GM21515 (cell line): ENCODE results near the gene CD99L2.
"Not testable (repeated sequence)": the region's sequence is repeated elsewhere in the genome, so short reads cannot be mapped to it uniquely, and the experiment has no call there.

Source experiments
- ATAC-seq: cut with Tn5 transposase; IDR thresholded peaks from one replicate; pipeline ENCODE4 v1.9.1; 2021; ENCODE audit not compliant: unreplicated experiment

CD99L2 gene

DNA sequence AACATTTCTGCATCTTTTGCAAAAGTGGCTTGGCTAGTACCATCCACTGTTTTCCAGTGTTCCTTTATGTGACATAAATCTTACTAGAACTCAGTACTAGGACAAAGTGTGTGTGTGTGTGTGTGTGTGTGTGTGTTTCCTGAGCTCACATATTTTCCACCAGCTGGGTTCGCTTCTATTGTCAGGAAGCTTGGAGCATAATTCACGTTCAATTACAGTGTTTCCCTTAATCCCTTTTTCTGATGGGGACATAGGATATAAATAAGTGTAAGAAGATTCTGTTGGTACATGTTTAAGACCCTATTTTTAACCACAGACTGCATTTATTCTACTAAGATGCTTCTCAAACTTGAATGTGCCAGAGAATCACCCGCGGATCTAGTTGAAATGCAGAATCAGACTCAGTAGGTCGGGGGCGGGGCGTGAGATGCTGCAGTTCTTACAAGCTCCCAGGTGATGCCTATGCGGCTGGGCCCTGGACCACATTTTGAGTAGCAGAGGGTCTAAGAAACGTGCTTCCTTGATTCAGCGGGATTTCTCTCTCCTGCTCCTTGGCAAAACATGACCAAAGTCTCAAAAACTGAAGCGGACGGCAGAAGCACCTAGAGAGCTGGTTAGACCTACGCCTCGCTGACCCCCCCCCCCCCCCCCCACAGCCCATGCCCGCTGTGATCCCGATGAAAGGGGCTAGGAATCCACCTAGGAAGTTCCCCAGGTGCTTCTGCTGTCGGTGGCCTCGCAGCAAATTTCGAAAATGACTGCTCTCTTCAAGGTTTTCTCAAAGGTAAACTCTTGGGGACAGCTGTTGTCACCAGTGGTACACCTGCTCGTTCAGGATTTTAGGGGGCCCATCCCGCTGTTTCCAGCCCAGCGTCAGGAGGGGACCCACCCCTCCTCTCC is 797 bp downstream of the CD99L2 start:
- no peak for ATAC-seq

DNA sequence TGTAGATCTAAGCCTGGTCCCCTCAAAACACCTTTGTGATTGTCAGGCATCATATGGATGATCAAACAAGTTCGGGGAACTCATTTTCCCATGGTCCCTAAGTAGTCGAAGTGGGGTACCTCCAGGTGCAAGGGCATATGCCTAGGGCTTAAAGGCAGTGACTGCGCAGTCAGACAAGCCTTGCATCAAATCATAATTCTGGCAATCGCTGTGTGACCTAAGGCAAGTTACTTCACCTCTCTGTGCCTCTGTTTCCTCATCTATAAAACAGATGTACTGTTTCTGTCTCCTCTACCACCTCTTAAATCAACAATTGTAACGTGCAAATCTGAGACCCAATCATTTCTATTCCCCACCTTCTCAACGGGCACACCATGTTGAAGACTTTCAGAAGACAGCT is 1.8 kb downstream of the CD99L2 start:
- no peak for ATAC-seq

DNA sequence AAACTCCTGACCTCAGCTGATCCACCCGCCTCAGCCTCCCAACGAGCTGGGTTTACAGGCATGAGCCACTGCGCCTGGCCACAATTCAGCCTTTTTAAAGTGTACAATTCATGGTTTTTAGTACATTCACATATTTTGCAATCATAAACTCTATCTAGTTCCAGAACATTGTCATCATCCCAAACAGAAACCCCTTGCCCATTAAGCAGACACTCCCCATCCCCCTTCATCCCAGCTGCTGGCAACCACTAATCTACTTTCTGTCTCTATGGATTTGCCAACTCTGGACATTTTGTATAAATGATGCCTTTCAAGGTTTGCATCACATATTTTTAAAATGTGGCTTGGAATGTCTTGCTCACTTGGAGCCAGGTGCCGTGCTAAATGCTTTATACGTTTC is 4.5 kb downstream of the CD99L2 start:
- no peak for ATAC-seq

DNA sequence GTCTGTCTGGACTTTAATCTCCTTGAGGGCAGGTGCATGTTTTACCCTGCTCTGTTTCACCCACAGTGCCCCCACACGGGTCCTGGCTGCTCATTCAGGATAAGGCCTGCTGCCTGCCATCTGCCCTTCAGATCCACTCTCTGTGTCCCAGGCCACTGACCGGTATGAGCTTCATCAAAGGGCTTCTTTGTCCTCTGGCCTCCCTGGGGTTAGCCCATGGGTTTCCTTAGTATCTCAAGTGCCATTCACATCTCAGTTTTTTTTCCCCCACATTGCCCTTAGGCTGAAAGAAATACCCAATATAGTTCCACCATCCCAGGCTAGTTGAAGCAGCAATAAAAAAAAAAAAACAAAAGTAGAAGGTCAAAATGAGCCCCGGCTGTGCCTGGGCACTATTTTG is 9.3 kb downstream of the CD99L2 start:
- ATAC-seq = no peak

DNA sequence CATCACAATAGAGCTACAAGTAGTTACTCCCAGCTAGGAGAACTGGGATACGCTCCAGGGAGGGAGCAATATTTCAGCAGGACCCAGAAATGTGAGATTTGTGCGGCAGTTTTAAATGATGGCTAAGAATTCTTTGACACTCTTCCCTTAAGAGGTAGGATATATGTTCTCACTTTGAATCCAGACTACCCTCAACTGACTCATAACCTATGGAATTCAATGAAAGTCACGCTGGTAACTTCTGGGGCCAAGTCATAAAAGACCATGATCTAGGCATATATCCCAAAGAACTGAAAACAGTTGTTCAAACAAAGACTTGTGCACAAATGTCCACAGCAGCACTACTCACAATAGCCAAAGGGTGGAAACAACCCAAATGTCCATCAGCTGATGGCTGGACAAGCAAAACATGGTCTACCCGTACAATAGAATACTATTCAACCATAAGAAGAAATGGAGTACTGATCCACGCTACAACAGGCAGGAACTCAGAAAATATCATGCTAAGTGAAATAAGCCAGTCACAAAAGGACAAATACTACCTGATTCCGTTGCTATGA is 10.5 kb downstream of the CD99L2 start:
- ATAC-seq = no peak

DNA sequence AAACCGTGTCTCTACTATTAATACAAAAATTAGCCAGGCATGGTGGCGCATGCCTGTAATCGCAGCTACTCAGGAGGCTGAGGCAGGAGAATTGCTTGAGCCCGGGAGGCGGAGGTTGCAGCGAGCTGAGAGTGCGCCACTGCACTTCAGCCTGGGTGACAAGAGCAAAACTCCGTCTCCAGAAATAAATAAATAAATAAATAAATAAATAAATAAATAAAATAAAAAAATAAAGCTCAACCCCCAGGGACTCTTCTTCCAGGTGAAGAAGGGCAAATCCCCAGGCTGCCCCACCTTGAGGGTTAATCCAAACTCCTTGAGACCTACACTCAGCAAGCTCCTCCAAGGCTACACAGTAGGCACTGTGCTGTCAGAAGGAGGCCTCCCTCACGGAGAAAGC is 11.2 kb downstream of the CD99L2 start:
- ATAC-seq = not testable (repeated sequence)

DNA sequence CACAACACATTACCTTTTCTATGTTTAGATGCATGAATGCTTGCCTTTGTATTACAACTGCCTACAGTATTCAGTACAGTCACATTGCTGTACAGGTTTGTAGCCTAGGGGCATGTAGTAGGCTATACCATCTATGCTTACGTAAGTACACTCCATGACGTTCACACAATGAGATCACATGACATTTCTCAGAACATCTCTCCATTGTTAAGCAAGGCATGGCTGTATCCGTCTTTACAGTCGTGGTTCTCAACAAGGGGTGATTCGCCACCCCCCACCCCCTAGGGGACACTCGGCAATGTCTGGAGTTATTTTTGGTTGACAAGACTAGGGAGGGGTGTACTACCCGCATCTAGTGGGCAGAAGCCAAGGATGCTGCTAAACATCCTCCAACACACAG is 12.1 kb downstream of the CD99L2 start:
- no peak for ATAC-seq

DNA sequence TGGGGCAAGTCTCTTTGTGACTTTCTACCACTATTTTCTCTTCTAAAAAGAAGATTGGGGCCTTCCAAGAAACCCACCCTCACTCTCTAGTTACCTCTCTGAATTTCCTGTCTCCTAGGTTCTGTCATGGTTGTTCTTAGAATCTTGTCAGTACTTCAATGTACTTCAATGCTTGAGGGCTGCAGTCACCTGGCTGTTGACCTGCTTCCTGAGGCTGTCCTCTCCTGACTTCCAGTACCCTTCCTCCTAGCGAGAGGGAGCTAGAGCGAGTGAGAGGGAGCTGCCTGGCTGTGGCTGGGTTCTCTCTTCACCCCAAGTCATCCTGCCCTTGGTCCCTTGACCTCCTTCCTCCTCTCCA is 17.7 kb downstream of the CD99L2 start:
- peak; percentile 37 for ATAC-seq

DNA sequence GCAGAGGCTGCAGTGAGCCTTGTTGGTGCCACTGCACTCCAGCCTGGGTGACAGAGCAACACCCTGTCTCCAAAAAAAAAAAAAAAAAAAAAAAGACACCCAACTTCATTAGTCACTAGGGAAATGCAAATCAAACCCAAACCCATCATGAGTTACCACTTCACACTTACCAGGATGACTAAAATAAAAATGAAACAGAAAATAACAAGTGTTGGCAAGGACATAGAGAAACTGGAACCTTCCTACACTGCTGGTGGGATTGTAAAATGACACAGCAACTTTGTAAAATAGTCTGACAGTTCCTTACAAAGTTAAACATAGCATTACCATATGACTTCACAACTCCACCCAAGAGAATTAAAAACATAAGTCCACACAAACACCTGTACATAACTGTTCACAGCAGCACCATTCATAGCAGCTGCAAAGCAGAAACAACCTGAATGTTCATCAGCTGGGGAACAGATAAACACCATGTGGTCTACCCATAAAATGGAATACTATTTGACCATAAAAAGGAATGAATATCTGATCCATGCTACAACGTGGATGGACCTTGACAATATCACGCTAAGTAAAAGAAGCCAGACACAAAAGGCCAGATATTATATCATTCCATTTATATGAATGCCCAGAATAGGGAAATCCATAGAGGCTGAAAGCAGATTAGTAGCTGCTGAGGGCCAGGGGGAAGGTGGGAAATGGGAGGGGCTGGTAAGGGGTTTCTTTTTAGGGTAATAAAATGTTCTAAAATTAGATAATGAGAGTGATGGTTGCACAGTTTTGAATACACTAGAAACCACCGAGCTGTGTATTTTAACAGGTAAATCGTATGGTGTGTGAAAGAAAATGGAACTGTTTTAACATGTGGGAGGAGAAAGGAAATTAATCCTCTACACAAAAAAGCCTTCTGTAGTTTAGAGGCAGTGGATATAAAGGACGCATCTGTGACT is 18.3 kb downstream of the CD99L2 start:
- peak; percentile 88 for ATAC-seq

DNA sequence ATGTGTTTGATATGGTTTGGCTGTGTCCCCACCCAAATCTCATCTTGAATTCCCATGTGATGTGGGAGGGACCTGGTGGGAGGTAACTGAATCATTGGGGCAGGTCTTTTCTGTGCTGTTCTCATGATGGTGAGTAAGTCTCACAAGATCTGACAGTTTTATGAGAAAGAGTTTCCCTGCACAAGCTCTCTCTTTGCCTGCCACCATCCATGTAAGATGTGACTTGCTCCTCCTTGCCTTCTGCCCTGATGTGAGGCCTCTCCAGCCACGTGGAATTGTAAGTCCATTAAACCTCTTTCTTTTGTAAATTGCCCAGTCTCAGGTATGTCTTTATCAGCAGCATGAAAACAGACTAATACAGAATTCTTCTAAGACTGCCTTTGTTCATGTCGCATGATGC is 22.8 kb downstream of the CD99L2 start:
- not testable (repeated sequence) for ATAC-seq

DNA sequence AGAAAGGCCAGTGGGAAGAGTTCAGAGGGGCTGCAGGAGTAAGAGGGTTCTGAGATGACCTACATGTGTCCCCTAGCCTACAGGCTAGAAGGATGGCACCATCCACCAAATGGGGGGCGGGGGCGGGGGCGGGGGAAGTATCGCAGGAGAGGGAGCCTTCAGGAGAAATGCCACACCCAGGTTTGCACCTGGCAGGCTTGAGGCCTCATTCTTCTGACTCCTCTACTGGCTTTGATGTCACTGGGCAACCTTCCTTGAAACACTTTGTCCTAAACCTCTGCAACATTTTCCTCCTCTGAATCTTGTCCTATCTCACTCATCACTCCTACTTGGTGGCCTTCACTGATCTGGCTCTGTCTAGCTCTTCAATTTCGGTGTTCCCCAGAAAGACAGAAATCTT is 24.0 kb downstream of the CD99L2 start:
- ATAC-seq = no peak

DNA sequence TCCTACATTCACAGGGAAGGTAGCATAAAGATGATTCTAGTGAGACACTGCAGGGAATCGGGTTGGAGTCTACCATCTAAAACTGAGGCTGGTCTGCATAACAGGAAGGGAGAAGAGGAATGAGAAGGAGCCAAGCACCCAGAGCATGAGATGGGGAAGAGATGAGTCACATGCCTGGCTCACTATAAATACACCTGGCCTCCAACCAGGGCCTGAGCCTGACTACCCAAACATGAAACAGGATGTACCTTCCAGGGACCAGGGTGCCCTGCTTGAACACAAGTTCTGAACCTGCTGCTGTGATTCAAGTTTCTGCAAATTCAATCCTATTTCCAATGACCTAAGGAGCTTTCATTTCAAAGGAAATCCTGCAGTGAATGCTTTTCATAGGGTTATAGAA is 24.9 kb downstream of the CD99L2 start:
- ATAC-seq = peak; percentile 65

DNA sequence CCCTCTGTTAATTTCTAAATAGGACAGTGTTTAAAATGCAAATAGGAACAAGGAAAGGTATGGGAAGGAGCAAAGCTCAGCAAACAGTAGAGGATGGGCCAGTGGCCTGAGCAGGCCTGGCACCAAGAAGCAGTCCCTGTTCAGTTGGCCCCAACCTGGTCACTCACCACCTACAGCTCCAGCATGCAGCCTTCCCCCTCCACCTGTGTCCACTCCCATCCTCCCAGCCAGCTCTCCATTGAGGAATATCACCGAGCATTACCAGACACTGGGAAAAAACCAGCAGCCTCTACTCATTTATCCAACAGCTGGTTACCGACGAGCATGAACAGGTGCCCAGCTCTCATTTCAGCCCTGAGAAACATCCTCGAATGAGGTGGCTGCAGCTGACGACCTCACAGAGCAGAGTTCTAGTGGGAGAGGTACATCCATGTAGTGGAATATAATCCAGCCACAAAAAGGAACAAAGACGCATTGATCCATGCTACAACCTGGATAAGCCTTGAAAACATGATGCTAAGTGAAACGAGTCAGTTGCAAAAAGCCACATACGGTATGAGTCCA is 25.6 kb downstream of the CD99L2 start:
- ATAC-seq = no peak

DNA sequence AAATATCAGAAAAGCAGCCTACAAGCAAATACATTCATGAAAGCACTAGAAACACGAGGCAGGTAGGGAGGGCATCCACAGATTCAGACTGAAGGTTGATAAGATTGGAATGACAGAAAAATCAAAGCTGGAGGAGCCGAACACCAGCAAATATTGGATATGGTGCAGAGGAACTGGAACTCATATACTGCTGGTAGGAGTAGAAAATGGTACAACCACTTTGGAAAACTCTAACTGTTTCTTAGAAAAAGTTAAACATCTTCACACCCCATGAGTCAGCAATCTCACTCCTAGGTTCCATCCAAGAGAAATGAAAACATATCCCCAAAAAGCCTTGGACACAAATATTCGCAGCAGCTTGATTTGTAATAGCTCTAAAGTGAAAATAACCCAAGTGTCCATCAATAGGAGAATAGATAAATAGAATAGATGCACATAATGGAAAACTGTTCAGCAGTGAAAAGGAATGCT is 27.1 kb downstream of the CD99L2 start:
- no peak for ATAC-seq

DNA sequence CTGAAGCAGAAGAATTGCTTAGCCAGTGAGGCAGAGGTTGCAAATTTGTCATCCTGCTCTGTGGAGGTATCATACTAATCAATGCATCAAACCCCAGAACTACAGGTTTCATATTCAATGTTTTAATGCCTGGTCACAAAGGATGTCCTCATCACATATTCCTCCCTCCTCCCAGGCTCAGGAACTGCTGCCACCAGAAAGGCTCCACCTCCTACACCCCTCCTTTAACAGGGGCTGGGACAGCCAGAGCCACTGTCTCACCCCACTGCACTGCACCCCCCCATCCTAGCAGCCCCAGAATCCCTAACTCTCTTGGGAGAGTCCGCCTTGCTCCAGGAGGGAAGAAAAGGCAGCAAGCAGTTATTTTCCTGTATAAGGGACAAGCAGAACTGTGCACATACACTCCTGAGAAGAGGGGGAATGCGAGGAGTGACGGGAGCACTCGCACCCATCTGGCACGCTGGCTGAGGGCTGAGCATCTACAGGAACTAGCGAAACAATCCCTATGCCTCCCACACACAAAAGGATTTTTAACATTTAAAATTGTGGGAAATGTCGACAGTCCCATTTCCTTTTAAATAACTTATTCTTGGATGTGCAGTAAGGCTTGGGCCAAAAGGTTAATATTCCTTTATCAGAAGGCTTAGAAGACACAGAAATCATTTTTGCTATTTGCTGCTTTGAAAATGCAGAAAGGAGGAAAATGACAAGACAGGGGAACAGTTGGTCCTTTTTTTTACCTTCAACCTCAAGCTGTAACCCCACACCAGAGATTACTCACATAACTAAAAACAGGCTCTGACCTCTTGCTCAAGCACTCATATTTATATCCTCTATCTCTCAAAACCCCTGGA is 27.8 kb downstream of the CD99L2 start:
- no peak for ATAC-seq

DNA sequence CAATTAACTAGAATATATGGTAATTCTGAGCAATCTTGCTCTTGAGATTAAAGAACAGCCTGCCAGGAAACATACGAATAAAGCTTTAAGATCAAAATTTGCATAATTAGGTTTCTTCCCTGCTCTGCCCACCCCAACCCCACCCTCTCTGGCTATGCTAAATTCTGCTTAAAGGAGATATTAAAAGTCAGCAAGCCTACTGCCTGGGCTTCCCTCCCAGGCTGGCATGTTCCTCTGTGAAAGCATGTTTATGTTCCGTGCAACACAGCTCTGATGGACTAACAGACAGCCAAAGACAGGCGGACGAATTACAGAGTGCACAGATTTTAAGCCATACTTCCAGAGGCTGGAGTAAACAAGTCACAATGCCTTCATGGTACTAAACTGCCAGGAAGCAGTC is 28.4 kb downstream of the CD99L2 start:
- no peak for ATAC-seq

DNA sequence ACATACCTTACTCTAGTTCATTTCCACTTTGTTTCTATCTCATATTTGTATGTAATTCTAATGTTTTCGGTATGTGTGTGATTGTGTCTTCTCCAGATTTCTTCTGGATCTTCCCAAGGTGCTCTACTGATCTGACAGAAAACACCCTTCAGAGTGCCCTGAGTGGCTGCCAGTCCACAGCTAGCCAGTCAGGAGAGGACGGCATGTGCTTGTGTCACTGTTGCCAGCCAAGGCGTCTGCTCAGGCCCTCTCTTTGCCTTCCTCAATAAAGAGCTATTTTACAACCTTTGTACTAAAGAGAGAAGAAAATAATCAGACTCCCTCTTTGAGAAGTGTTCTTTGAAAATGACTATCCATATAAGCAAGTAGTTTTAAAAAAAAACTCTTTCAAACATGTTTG is 29.0 kb downstream of the CD99L2 start:
- ATAC-seq = no peak

DNA sequence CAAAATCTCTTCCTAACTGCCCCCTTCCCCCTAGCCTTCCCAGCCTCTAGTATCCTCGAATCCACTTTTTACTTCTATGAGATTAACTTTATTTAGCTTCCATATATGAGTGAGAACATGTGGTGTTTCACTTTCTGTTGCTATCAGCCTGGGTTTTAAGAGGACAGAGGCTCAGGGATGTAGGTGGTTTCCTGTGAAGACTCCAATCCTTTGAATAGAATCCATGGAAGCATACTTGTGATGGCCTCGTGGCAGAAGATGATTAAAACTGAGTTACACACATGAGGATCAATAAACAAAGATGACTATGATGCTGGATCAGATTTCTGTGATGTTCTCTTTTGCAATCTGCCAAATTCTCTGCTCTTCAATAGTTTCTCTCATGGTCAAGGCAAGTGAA is 29.8 kb downstream of the CD99L2 start:
- ATAC-seq = no peak

DNA sequence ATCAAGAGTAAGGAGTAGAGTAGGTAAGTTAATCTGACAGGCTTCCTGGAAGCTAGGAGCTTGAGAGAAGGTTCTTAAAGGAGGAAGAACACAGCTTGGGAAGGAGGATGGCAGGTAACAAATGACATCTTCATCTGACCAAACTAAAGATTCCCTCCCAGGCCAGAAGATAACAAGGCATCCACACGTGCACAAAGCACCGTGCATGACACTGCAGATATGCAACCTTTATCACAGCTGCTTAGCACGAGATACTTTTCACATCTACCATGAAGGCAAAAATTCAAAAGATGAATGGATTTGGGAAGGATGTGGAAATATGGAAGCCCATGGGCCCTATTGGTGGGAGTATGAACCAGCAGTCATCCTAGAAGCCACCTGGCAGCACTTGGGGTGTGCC is 34.3 kb downstream of the CD99L2 start:
- ATAC-seq = no peak

DNA sequence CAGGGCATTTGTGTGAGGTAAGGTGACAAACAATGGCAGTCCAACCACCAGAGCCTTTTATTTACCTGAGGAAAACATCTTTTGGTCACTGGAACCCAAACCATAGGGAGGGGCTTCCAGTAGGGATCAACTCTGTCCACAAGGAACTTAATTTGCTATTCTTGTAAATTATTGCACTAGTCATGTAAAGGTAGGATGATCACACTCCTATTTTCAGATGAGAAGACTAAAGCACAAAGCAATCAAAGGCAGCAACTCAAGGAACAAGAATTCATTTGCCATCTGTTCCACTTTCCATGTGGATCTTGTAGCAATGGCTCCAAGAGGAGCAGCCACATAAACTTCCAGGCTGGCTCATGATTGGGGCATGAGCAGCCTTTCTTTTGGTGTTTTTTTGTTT is 35.3 kb downstream of the CD99L2 start:
- no peak for ATAC-seq
